Endothelial cell of umbilical vein (primary cell): Measurements from ENCODE around the gene DPYD. TPM values are rescaled to one million over a fixed set of nuclear protein-coding genes. Genes with fewer than 3 reads are reported as not detected.
A peak's percentile ranks its signal among the peaks of the same experiment; 100 is the strongest.

ENCODE experiments used
- BruUV-seq: library from RNA; stranded (reverse); fragments of 400-500 nt; replicated peaks from 2 replicates; lab custom pipeline; 2021; lab: Mats Ljungman, UMichigan
- CTCF ChIA-PET: fragments of 300-600, 350-600 bp; sonication (Branson Sonifier 250); formaldehyde crosslinking; loops from one replicate; lab custom pipeline; 2021; ENCODE audit warnings: antibody characterized with exemption, inconsistent platforms; lab: Charles Lee
- POLR2A ChIA-PET: fragments of 300-600, 350-600 bp; sonication (Branson Sonifier 250); formaldehyde crosslinking; loops from one replicate; lab custom pipeline; 2021; ENCODE audit warnings: antibody characterized with exemption, inconsistent platforms; lab: Charles Lee
- DNase-seq: peaks from one replicate; pipeline ENCODE4 v3.0.0-alpha.2; 2011; ENCODE audit warnings: low read depth, low spot score
- FAIRE-seq: peaks from 2 replicates; lab custom pipeline; 2011; peaks lifted over from hg19 to GRCh38; lab: Jason Lieb, UNC
- H2AFZ ChIP-seq: 2 replicates; pipeline ENCODE4 v1.6.0; 2012; ENCODE audit warnings: low read depth, low read length, control low read depth, inconsistent platforms
- H3K27ac ChIP-seq: 2 replicates; pipeline ENCODE4 v1.5.1; 2011; ENCODE audit warnings: low read depth, mild to moderate bottlenecking, control low read depth, low read length, moderate library complexity; ENCODE audit not compliant: insufficient read depth
- H3K27me3 ChIP-seq, 2 experiments: 2 replicates each; pipeline versions ENCODE4 v1.6.0 to v1.6.1; 2011; ENCODE audit warnings: low read length in 2 of 2, mixed read lengths in 1 of 2; ENCODE audit not compliant: control insufficient read depth in 2 of 2, insufficient read depth in 2 of 2
- H3K36me3 ChIP-seq, 2 experiments: 2 replicates in 1 of 2; 3 replicates in 1 of 2; pipeline ENCODE4 v1.5.1; 2011; ENCODE audit warnings: low read length in 2 of 2, mild to moderate bottlenecking in 1 of 2, moderate library complexity in 1 of 2; ENCODE audit not compliant: control insufficient read depth in 2 of 2, insufficient read depth in 2 of 2; ENCODE audit errors: extremely low read depth in 1 of 2
- H3K4me1 ChIP-seq: 3 replicates; pipeline ENCODE4 v1.5.1; 2011; ENCODE audit warnings: mild to moderate bottlenecking, low read length; ENCODE audit not compliant: control insufficient read depth, insufficient read depth; ENCODE audit errors: extremely low read depth
- H3K4me2 ChIP-seq: 2 replicates; pipeline ENCODE4 v1.6.1; 2011; ENCODE audit warnings: low read length, control low read depth, mixed read lengths; ENCODE audit not compliant: insufficient read depth
- H3K4me3 ChIP-seq, 3 experiments: fragments of 200-600 bp in 1 of 3; sonication (generic), shearing (Covaris generic) in 1 of 3; replicated peaks in 1 of 3; 2 replicates each; pipeline ENCODE4 v1.5.1; 2011 to 2016; ENCODE audit warnings: control low read depth in 3 of 3, low read length in 3 of 3, mild to moderate bottlenecking in 2 of 3, inconsistent platforms in 1 of 3, low read depth in 1 of 3, moderate library complexity in 1 of 3; ENCODE audit not compliant: insufficient read depth in 1 of 3
- H3K79me2 ChIP-seq: 2 replicates; pipeline ENCODE4 v1.6.0; 2012; ENCODE audit warnings: low read length, inconsistent platforms; ENCODE audit not compliant: control insufficient read depth, insufficient read depth
- H3K9ac ChIP-seq: replicated peaks from 2 replicates; pipeline ENCODE3; 2011; ENCODE audit warnings: low read length, control low read depth; ENCODE audit not compliant: insufficient read depth; ENCODE audit errors: extremely low read depth
- H3K9me1 ChIP-seq: replicated peaks from 3 replicates; pipeline ENCODE4 v1.6.0; 2011; ENCODE audit warnings: mild to moderate bottlenecking, low read length; ENCODE audit not compliant: control insufficient read depth, insufficient read depth; ENCODE audit errors: extremely low read depth
- H3K9me3 ChIP-seq: replicated peaks from 2 replicates; pipeline ENCODE4 v1.5.1; 2012; ENCODE audit warnings: low read length, inconsistent platforms; ENCODE audit not compliant: control insufficient read depth, insufficient read depth
- H4K20me1 ChIP-seq: replicated peaks from 2 replicates; pipeline ENCODE3; 2011; ENCODE audit warnings: mild to moderate bottlenecking, low read length; ENCODE audit not compliant: control insufficient read depth, insufficient read depth; ENCODE audit errors: extremely low read depth
- CTCF ChIP-seq, 2 donors: IDR thresholded peaks; 1 replicate in 1 of 2; 2 replicates in 1 of 2; pipeline ENCODE4 v1.5.1; 2011; ENCODE audit warnings: low read length in 2 of 2, mild to moderate bottlenecking in 2 of 2, moderate library complexity in 2 of 2, control low read depth in 1 of 2, inconsistent platforms in 1 of 2, low read depth in 1 of 2; ENCODE audit not compliant: insufficient read depth in 1 of 2; ENCODE audit errors: extremely low read depth in 1 of 2
- EZH2 ChIP-seq: IDR thresholded peaks from 2 replicates; pipeline ENCODE4 v1.6.1; 2012; ENCODE audit warnings: borderline replicate concordance, low read depth, mild to moderate bottlenecking, moderate library complexity, low read length, inconsistent platforms; ENCODE audit not compliant: severe bottlenecking
- FOS ChIP-seq: IDR thresholded peaks from 2 replicates; pipeline ENCODE4 v1.6.1; 2011; ENCODE audit warnings: mild to moderate bottlenecking, low read length, moderate library complexity, borderline replicate concordance; ENCODE audit not compliant: insufficient read depth
- GATA2 ChIP-seq: IDR thresholded peaks from 2 replicates; pipeline ENCODE4 v1.7.0; 2011; ENCODE audit warnings: low read depth, mild to moderate bottlenecking, moderate library complexity, mixed read lengths, low read length; ENCODE audit not compliant: insufficient read length, insufficient read depth
- JUN ChIP-seq: IDR thresholded peaks from 2 replicates; pipeline ENCODE4 v1.6.1; 2011; ENCODE audit warnings: borderline replicate concordance, low read depth; ENCODE audit not compliant: insufficient read length, insufficient read depth
- MAX ChIP-seq: IDR thresholded peaks from 2 replicates; pipeline ENCODE4 v1.6.1; 2011; ENCODE audit not compliant: insufficient read depth, insufficient read length
- MYC ChIP-seq: IDR thresholded peaks from one replicate; pipeline ENCODE4 v1.6.1; 2011; ENCODE audit warnings: mild to moderate bottlenecking, low read depth, low read length
- POLR2A ChIP-seq: IDR thresholded peaks from 2 replicates; pipeline ENCODE4 v1.6.1; 2012; ENCODE audit warnings: low read depth, mild to moderate bottlenecking, control low read depth, low read length
- POLR2AphosphoS5 ChIP-seq: IDR thresholded peaks from 2 replicates; pipeline ENCODE4 v1.6.1; 2012; ENCODE audit warnings: low read depth, mild to moderate bottlenecking, control low read depth, low read length, moderate library complexity; ENCODE audit not compliant: insufficient read depth
- dilution Hi-C: fragments of 300-500 bp; cut with MboI; formaldehyde crosslinking; loops from one replicate; pipeline ENCODE4 v1.15.0; 2019; ENCODE audit warnings: low sequenced_read_pairs; ENCODE audit not compliant: extremely low pct_ligation_motif_present
- intact Hi-C: fragments of 100-400 bp; cut with micrococcal nuclease; formaldehyde crosslinking; loops from one replicate; pipeline ENCODE4 v1.10.0; 2022
- polyA plus RNA-seq, 4 experiments: library from polyadenylated mRNA; depleted of rRNA in 3 of 4; stranded (reverse) in 3 of 4; unstranded in 1 of 4; fragments of >200 nt; gene quantifications; 2 replicates each; pipeline versions ENCODE4 v1.2.1 to v1.2.3, GENCODE V29; 2011 to 2012; ENCODE audit warnings: missing spikeins in 1 of 4
- total RNA-seq: library from RNA; stranded (reverse); gene quantifications from 2 replicates; pipeline ENCODE4 v1.2.3, GENCODE V29; 2021

The DPYD gene
- total and polyA plus RNA-seq, 2 donors (not counting 3 experiments of a cell fraction or from before 2014, with no cell fraction given), result 4.6 to 15.1 TPM

- ChIA-PET POLR2A (no interaction called here), CTCF (no interaction called here)
- H3K9me1 ChIP-seq, result no peaks in the 10 kb centered on the region
- H3K36me3 ChIP-seq, result no peaks in the 10 kb centered on the region
- H3K4me2 ChIP-seq, result peak overlapping the region; percentile 36
- H4K20me1 ChIP-seq, result no peaks in the 10 kb centered on the region
- H3K79me2 ChIP-seq, result no peaks in the 10 kb centered on the region
- intact Hi-C loops (no loop called here), dilution Hi-C loops (no loop called here)
- peaks cover 4% of the 10 kb centered on the region for H3K4me1 ChIP-seq
- no peak for TF ChIP-seq POLR2AphosphoS5
- TF ChIP-seq FOS, result no peak
- no peak for TF ChIP-seq POLR2A
- no peak for TF ChIP-seq GATA2
- TF ChIP-seq MYC, result no peak
- TF ChIP-seq EZH2, result no peak
- TF ChIP-seq CTCF (IDR thresholded peaks at IDR 0.05; ENCODE audit: extremely low read depth in 1 of 2, insufficient read depth in 1 of 2, low read depth in 1 of 2, low read length in 2 of 2), result no peak
- no peak for TF ChIP-seq MAX
- no peak for TF ChIP-seq JUN
- H3K4me3 ChIP-seq, result no peak overlapping the region
- H3K27ac ChIP-seq, result no peak overlapping the region
- H3K9me3 ChIP-seq, result no peaks in the 10 kb centered on the region
- FAIRE-seq (no peak), DNase-seq (peak; percentile 27)
- no peak overlapping the region for H3K9ac ChIP-seq
- no peak overlapping the region for H2AFZ ChIP-seq
- no TSS peak for BruUV-seq
- H3K27me3 ChIP-seq, result no peaks in the 10 kb centered on the region
Observed at GRCh38 chr1:97623220-97623619, 297.6 kb downstream of the DPYD start.
